Measurements from ENCODE around the gene METTL24. TPM values are rescaled to one million over a fixed set of nuclear protein-coding genes. Genes with fewer than 3 reads are reported as not detected.

The METTL24 gene
- total and polyA plus RNA-seq, 2 of the 8 experiments (the other 6 are each of a cell fraction or from before 2014, with no cell fraction given), result 0.30 to 0.39 TPM

- TF ChIP-seq USF2 (IDR thresholded peaks at IDR 0.05; ENCODE audit: low read length) (no peak), RAD21 (IDR thresholded peaks at IDR 0.05 in 1 of 2, conservative IDR thresholded peaks at IDR 0.05 in 1 of 2; ENCODE audit: low read depth in 2 of 2, low read length in 2 of 2) (no peak), POLR2AphosphoS5 (IDR thresholded peaks at IDR 0.05; ENCODE audit: low read depth, low read length) (no peak)
- Histone ChIP-seq H3K79me1 (ENCODE audit: low read depth, low read length) (no peaks in the 10 kb centered on the region), H4K20me1 (replicated peaks in 1 of 2; ENCODE audit: control insufficient read depth in 1 of 2, insufficient read depth in 2 of 2, low read length in 2 of 2) (no peaks in the 10 kb centered on the region), H3K4me2 (ENCODE audit: insufficient read depth in 1 of 2, low read depth in 2 of 2, low read length in 2 of 2) (no peak overlapping the region), H3K18ac (ENCODE audit: extremely low read depth, low read length) (no peak overlapping the region), H3K27ac (ENCODE audit: low read depth, low read length) (no peak overlapping the region), H3K4me1 (replicated peaks in 1 of 4; ENCODE audit: control insufficient read depth in 3 of 4, insufficient read depth in 4 of 4, low read length in 3 of 4) (peaks cover 3 to 6% (median 4%) of the 10 kb centered on the region in 4 experiments; a peak in 5 of 7 replicates), H3K79me2 (ENCODE audit: control insufficient read depth in 1 of 2, insufficient read depth in 2 of 2, low read length in 2 of 2) (no peaks in the 10 kb centered on the region), H4K5ac (ENCODE audit: insufficient read length, low read depth, low read length) (no peak overlapping the region), H4K91ac (replicated peaks; ENCODE audit: insufficient read length, low read length) (no peak overlapping the region), H3K23ac (ENCODE audit: insufficient read length) (no peak overlapping the region), H3K23me2 (ENCODE audit: low read depth, low read length) (no peaks in the 10 kb centered on the region), H2BK15ac (ENCODE audit: low read length) (no peak overlapping the region), H3K56ac (replicated peaks; ENCODE audit: insufficient read length, low read depth, low read length) (no peak overlapping the region), H3K27me3 (replicated peaks in 1 of 4; ENCODE audit: control insufficient read depth in 3 of 4, extremely low read depth in 1 of 4, insufficient read depth in 3 of 4, low read length in 3 of 4) (no peaks in the 10 kb centered on the region), H3K4me3 (ENCODE audit: extremely low read depth in 1 of 4, insufficient read depth in 2 of 4, low read depth in 3 of 4, low read length in 4 of 4) (no peak overlapping the region), H2AK5ac (ENCODE audit: low read depth, low read length) (no peak overlapping the region), H3K4ac (replicated peaks; ENCODE audit: insufficient read length, low read depth, low read length) (no peak overlapping the region), H4K8ac (ENCODE audit: extremely low read depth, insufficient read depth, low read length) (no peak overlapping the region), H3K14ac (ENCODE audit: insufficient read length) (no peak overlapping the region), H3K9me3 (ENCODE audit: insufficient read depth in 2 of 2, low read depth in 1 of 2, low read length in 1 of 2) (no peaks in the 10 kb centered on the region), H3K9ac (replicated peaks in 1 of 4; ENCODE audit: extremely low read depth in 1 of 4, low read depth in 3 of 4, low read length in 3 of 4) (no peak overlapping the region), H2BK120ac (replicated peaks; ENCODE audit: low read depth, low read length) (no peak overlapping the region), H2BK12ac (ENCODE audit: low read depth, low read length) (no peak overlapping the region), H2BK5ac (ENCODE audit: low read depth, low read length) (no peak overlapping the region), H3K36me3 (ENCODE audit: control insufficient read depth in 2 of 4, insufficient read depth in 4 of 4, low read length in 3 of 4) (no peaks in the 10 kb centered on the region), H2BK20ac (ENCODE audit: low read length) (no peak overlapping the region), H2AFZ (ENCODE audit: low read length) (no peak overlapping the region)
- FAIRE-seq, result no peak
- WGBS, 2 experiments (ENCODE audit: extremely low coverage in 1 of 2, insufficient coverage in 1 of 2, insufficient read length in 1 of 2, insufficient replicate concordance in 2 of 2, low coverage in 1 of 2, low lambda C conversion rate in 2 of 2, missing lambda C conversion rate in 1 of 2), result 85% methylated on average over 7 of the region's 7 CpGs; no CpG with 5 or more reads in 1 of the 2 experiments
- ChIA-PET CTCF (ENCODE audit: partially characterized antibody) (interaction anchor here (0.5 kb wide), 1 partner anchor 240 kb away, joined by 3 read pairs; no protein-coding TSS in a partner anchor), POLR2A (ENCODE audit: partially characterized antibody) (no interaction called here)
- DNase-seq (ENCODE audit: low read depth in 1 of 2, low spot score in 2 of 2), result no peak
Observed at GRCh38 chr6:110320307-110320706, 37.8 kb downstream of the METTL24 start.
